NB4 (cell line): ENCODE measurements around the gene FMR1NB.

Source experiments
- DNase-seq: peaks from one replicate; pipeline ENCODE4 v3.0.0; 2010; ENCODE audit warnings: low read depth
- H3K4me3 ChIP-seq: one replicate; pipeline ENCODE4 v1.5.1; 2011; ENCODE audit warnings: mild to moderate bottlenecking, low read depth, low read length, moderate library complexity
- CTCF ChIP-seq: IDR thresholded peaks from one replicate; pipeline ENCODE4 v1.5.1; 2012; ENCODE audit warnings: low read depth, low read length
- MYC ChIP-seq: IDR thresholded peaks from 2 replicates; pipeline ENCODE4 v1.6.1; 2011; ENCODE audit warnings: low read depth, low read length
- POLR2A ChIP-seq: IDR thresholded peaks from 2 replicates; pipeline ENCODE4 v1.6.1; 2011; ENCODE audit warnings: mild to moderate bottlenecking; ENCODE audit not compliant: insufficient read length; ENCODE audit errors: extremely low read depth
- TF ChIP-seq, protein P1 (sequence below): IDR thresholded peaks from 2 replicates; pipeline ENCODE4 v1.6.1; 2011; ENCODE audit warnings: low read depth, low read length

FMR1NB gene

GRCh38 chrX:147978931-147979330, 2.2 kb upstream of the FMR1NB start:
- TF ChIP-seq POLR2A (no peak), CTCF (no peak), MYC (no peak)
- TF ChIP-seq, protein P1, sequence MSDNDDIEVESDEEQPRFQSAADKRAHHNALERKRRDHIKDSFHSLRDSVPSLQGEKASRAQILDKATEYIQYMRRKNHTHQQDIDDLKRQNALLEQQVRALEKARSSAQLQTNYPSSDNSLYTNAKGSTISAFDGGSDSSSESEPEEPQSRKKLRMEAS = no peak
- peak; percentile 12 for DNase-seq
- H3K4me3 ChIP-seq = no peak overlapping the region

DNA sequence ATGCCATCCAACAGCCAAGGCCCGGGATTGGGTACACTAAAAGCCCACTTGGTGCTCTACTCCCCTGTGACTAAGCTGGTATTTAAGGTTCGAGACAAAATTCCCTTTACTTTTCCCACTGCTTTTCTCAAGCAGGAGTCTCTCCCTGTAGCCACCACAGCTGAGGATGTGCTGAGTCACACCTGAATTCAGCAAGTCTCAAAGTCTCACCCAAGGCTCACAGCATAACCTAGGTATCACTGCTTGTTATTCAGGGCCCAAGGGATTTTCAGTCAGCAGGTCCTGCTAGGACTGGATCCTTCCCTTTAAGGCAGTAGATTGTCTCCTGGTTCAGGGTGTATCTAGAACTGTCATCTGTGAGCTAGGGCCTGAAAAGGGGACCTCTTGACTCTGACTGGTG, 39.2 kb downstream of the FMR1NB start:
- no peak overlapping the region for H3K4me3 ChIP-seq
- no peak for TF ChIP-seq MYC
- no peak for TF ChIP-seq POLR2A
- no peak for DNase-seq

- TF ChIP-seq CTCF (no peak), POLR2A (no peak), MYC (no peak)
- TF ChIP-seq, protein P1 = no peak
- H3K4me3 ChIP-seq = no peak overlapping the region
- peak; percentile 50 for DNase-seq
Observed at GRCh38 chrX:148024425-148025148, 43.5 kb downstream of the FMR1NB start.

DNA sequence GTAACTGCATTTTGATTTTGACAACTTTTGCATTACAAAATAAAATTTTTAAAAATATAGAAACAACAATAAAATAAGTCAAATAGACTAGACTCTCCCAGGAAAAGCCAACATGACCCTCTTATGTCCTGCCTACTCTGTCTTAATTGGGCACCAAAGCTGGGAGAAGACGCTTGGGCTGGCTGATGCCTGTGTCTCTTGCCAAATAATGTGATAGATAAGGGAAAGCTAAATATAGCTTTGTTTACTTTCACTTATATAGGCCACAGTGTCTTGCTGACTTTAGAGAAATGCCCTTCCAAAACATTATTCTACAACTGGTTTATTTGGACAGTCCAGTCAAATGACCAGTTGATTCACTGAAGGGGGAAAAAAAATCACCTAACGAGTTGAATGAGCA, 54.2 kb downstream of the FMR1NB start:
- no peak overlapping the region for H3K4me3 ChIP-seq
- no peak for TF ChIP-seq MYC
- TF ChIP-seq, protein P1 = no peak
- no peak for TF ChIP-seq POLR2A
- TF ChIP-seq CTCF = no peak
- no peak for DNase-seq

GRCh38 chrX:148037020-148037419, 55.9 kb downstream of the FMR1NB start:
- no peak for TF ChIP-seq MYC
- TF ChIP-seq POLR2A = no peak
- no peak for TF ChIP-seq CTCF
- TF ChIP-seq, protein P1 = no peak
- no peak overlapping the region for H3K4me3 ChIP-seq
- DNase-seq = no peak

DNA sequence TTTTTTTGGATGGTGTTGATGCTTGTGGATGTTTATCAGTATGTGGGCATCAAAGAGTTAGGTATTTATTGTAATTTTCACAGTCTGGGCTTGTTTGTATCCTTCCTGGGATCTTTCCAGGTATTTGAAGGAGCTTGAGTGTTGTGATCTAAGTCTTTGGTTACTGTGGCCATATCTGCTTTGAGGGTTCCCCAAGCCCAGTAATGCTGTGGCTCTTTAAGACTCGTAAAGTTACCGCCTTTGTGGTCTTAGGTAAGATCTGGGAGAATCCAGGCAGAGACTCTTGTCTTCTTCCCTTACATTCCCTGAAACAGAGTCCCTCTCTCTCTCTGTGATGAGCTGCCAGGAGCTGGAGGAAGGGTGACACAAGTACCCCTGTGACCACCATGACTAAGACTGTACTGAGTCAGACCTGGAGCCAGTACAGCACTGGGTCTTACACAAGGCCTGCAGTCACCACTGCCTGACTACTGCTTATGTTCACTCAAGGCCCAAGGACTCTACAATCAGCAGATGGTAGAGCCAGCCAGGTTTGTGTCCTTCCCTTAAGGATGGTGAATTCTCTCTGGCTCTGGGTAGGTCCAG, 62.2 kb downstream of the FMR1NB start:
- no peak overlapping the region for H3K4me3 ChIP-seq
- no peak for TF ChIP-seq MYC
- TF ChIP-seq, protein P1 = no peak
- no peak for TF ChIP-seq POLR2A
- no peak for TF ChIP-seq CTCF
- DNase-seq = peak; percentile 41
